GM18508 (cell line): Measurements from ENCODE around the gene MYOZ2.
"Not testable (repeated sequence)": the region's sequence is repeated elsewhere in the genome, so short reads cannot be mapped to it uniquely, and the experiment has no call there.

ENCODE experiments used
- ATAC-seq: cut with Tn5 transposase; IDR thresholded peaks from one replicate; pipeline ENCODE4 v1.9.1; 2021; ENCODE audit warnings: moderate number of reproducible peaks; ENCODE audit not compliant: insufficient read depth, unreplicated experiment

Gene MYOZ2

GRCh38 chr4:119125931-119126330 is 9.7 kb upstream of the MYOZ2 start:
- ATAC-seq: no peak

- ATAC-seq: no peak
Measured at GRCh38 chr4:119128148-119128547, 7.5 kb upstream of the MYOZ2 start.

GRCh38 chr4:119130365-119131065 is 5.1 kb upstream of the MYOZ2 start:
- ATAC-seq: no peak

DNA sequence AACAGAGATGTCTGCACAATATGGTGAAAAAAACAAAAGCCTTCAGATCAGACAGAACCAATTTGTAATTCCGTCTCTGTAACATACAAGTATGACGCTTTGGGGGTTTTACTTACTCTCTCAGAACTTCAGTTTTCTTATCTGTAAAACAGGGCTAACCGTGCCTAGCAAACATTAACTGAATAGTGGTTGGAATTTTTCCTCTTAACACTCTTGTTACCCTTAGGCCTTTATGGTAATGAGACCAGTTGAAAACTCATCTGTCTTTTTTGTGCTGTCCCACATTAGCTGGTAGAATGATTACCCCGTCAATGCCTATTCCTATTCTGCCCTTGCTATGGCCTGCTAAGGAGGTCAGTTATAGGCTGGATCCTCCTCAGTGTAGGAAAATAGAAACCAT is 4.5 kb upstream of the MYOZ2 start:
- no peak for ATAC-seq

- ATAC-seq: no peak
Measured at GRCh38 chr4:119132306-119132705, 3.3 kb upstream of the MYOZ2 start.

- ATAC-seq: no peak
Measured at GRCh38 chr4:119136546-119136945, 914 bp downstream of the MYOZ2 start.

DNA sequence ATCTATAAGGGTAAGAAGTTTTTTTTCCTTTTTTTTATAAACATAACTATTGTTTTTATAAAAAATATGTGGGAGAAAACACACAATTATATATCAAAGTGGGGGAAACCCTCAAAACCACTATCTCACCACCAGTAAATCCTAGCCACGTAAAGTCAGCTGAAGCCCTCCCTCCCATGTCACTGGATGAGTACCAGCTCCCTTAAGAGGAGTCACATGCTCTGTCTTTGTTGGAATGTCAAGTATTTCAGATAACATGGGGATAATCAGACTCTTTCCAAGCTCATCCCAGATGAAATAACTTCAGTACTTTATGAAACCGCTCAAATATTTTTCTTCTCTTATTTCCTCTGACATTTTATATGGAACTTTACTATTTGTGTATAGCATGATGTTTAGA is 2.4 kb downstream of the MYOZ2 start:
- ATAC-seq: no peak

GRCh38 chr4:119139311-119139710 is 3.7 kb downstream of the MYOZ2 start:
- ATAC-seq: no peak

GRCh38 chr4:119139822-119140252 is 4.2 kb downstream of the MYOZ2 start:
- ATAC-seq: no peak

GRCh38 chr4:119141283-119141682 is 5.7 kb downstream of the MYOZ2 start:
- not testable (repeated sequence) for ATAC-seq

DNA sequence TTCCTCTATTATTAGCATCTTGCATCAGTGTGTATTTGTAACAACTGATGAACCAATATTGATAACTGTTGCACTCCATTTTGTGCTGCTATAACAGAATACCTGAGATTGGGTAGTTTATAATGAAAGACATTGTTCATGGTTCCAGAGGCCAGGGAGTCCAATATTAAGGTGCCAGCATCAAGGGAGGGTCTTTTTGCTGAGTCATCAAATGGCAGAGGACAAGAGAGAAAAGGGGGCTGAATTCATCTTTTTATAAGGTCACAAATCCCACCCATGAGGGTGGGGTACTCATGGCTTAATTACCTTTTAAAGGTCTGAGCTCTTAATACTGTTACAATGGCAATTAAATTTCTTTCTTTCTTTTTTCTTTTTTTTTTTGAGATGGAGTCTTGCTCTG is 7.2 kb downstream of the MYOZ2 start:
- no peak for ATAC-seq

DNA sequence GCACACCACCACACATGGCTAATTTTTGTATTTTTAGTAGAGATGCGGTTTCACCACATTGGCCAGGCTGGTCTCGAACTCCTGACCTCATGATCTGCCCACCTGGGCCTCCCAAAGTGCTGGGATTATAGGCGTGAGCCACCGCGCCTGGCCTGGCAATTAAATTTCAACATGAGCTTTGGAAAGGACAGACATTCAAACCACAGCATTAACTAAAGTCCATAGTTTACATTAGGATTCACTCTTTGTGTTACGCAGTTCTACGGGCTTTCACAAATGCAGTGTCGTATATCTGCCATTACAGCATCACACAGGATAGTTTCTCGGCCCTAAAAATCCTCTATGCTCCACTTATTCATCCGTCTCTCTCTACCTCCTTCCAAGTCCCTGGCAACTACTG is 7.7 kb downstream of the MYOZ2 start:
- ATAC-seq: not testable (repeated sequence)

DNA sequence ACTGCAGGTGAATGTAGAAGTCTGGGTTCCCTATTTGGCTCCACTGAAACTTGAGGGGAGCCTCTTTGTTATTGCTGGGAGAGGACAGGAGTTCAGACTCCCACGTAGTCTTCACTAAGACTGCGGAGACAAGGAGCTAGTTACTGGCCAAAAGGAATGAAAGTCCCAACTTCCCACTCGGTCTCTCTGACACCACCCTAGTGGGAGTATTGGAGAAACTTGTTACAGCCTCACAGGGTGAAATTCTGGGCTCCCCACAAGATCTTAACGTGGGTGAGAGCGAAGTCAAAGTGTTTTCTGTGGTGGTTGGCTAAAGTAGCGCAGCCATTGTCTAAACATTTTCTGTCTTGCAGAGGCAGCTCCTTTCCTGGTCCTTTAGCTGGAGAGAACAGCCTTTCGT is 13.5 kb downstream of the MYOZ2 start:
- ATAC-seq: no peak

DNA sequence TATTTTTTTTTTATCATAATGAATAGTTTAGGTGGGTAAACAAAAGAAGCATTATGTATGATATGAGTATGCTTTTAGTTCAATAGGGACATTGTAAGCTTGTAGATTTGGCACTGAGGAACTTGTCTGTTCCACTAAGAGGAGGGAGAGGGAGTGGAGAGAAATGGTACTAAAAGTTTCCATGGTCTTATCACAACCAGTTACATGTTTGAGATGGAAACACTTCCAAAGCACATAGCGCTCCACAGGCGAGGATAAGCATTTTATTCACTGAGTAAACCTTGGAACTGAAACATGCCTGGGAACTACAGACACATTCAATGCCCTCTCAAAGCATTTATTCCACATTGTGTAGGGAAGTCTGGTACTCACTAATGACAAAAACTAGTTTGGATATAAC is 15.5 kb downstream of the MYOZ2 start:
- ATAC-seq: no peak

DNA sequence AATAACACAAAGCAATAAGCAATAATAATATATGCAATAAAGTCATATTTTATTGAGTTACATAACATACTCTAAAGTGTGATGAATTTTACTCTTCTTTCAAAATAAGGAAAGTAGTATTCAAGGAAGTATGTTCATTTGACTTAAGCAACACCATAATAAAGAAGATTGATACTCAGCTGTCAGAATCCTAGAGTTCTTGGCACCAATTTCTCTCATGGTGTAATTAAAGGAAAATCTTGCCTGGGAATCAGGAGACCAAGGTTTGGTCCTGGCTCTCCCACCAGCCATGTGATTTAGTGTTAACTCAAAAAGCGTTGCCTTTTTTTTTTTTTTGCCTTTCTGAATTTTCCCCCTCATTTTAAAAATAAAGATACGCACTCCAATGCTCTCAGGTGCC is 17.1 kb downstream of the MYOZ2 start:
- no peak for ATAC-seq

GRCh38 chr4:119162174-119162573 is 26.5 kb downstream of the MYOZ2 start:
- ATAC-seq: no peak

- ATAC-seq: no peak
Measured at GRCh38 chr4:119165767-119166166, 30.1 kb downstream of the MYOZ2 start.

GRCh38 chr4:119170195-119170594 is 34.6 kb downstream of the MYOZ2 start:
- no peak for ATAC-seq

- ATAC-seq: no peak
Measured at GRCh38 chr4:119172223-119172622, 36.6 kb downstream of the MYOZ2 start.

DNA sequence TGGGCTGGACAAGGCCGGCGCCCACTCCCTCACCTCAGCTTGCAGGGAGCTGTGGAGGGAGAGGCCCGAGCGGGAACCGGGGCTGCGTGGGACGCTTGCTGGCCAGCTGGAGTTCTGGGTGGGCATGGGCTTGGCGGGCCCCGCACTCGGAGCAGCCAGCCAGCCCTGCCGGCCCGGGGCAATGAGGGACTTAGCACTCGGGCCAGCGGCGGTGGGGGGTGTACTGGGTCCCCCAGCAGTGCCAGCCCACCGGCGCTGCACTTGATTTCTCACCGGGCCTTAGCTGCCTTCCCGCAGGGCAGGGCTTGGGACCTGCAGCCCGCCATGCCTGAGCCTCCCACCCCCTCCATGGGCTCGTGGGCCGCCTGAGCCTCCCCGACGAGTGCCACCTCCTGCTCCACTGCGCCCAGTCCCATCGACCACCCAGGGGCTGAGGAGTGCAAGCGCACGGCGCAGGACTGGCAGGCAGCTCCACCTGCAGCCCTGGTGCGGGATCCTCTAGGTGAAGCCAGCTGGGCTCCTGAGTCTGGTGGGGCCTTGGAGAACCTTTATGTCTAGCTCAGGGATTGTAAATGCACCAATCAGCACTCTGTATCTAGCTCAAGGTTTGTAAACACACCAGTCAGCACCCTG is 38.2 kb downstream of the MYOZ2 start:
- not testable (repeated sequence) for ATAC-seq

DNA sequence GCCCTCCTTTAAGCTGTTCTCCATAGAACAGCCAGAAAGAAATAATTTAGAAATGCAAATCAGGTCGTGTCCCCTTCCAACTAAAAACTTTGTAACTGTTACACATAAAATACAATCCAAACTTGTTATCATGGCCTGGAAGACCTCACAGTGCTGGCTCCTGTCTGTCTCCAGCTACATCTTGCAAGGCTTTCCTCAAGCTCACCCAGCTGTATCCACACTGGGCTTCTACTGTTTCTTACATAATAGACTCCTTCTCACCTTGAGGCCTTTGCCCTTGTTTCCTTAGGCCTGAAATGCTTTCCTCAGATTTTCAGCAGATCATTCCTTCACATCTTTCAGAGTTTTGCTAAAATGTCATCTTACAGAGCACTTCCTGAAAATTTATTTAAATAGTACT is 43.4 kb downstream of the MYOZ2 start:
- no peak for ATAC-seq

- no peak for ATAC-seq
Measured at GRCh38 chr4:119184128-119184527, 48.5 kb downstream of the MYOZ2 start.
